ENCODE results near the gene DOCK1. TPM values are rescaled to one million over a fixed set of nuclear protein-coding genes. Genes with fewer than 3 reads are reported as not detected.

The DOCK1 gene
- total RNA-seq, 2 donors from 2014 or later, result 72.4 to 89.3 TPM

GRCh38 chr10:126906704-126907422 lies 1.6 kb downstream of the DOCK1 start:
- Mint-ChIP-seq H3K27me3 (ENCODE audit: insufficient read depth) (peaks cover 1% of the 10 kb centered on the region), H3K4me3 (peak overlapping the region; percentile 80)
- H3K27ac ChIP-seq (ENCODE audit: low read depth, low read length), result no peak overlapping the region

GRCh38 chr10:126907423-126907970 lies 2.3 kb downstream of the DOCK1 start:
- Mint-ChIP-seq H3K4me3 (peak overlapping the region; percentile 80), H3K9me3 (no peaks in the 10 kb centered on the region), H3K27ac (no peak overlapping the region), H3K36me3 (ENCODE audit: low read depth) (peaks cover 35% of the 10 kb centered on the region), H3K27me3 (ENCODE audit: insufficient read depth) (peaks cover 1% of the 10 kb centered on the region), H3K4me1 (peaks cover 43% of the 10 kb centered on the region)
- Histone ChIP-seq H3K9ac (ENCODE audit: extremely low read depth, low read length, poor library complexity, severe bottlenecking) (no peak overlapping the region), H3K36me3 (ENCODE audit: control insufficient read depth, insufficient read depth, low read length) (peaks cover 12% of the 10 kb centered on the region), H3K27ac (ENCODE audit: low read depth, low read length) (no peak overlapping the region), H3K4me1 (ENCODE audit: control insufficient read depth, insufficient read depth, low read length) (no peaks in the 10 kb centered on the region), H3K4me3 (ENCODE audit: low read length) (no peak overlapping the region), H3K27me3 (ENCODE audit: control insufficient read depth, insufficient read depth, low read length, poor library complexity, severe bottlenecking) (no peaks in the 10 kb centered on the region), H3K9me3 (ENCODE audit: control insufficient read depth, low read length) (no peaks in the 10 kb centered on the region)
- WGBS, 2 experiments (ENCODE audit: insufficient coverage in 1 of 2, insufficient read length in 1 of 2), result 90 to 93% methylated on average over 1 to 8 of the region's 9 CpGs
- DNase-seq, result peak; percentile 66
- TF ChIP-seq CTCF (conservative IDR thresholded peaks at IDR 0.05), result peak; percentile 48

More at GRCh38 chr10:126906704-126907422, 1.6 kb downstream of the DOCK1 start:
- peaks cover 38% of the 10 kb centered on the region for H3K36me3 Mint-ChIP-seq (ENCODE audit: low read depth)
- TF ChIP-seq CTCF (conservative IDR thresholded peaks at IDR 0.05), result no peak
- peaks cover 43% of the 10 kb centered on the region for H3K4me1 Mint-ChIP-seq
- no peak for DNase-seq
- peak overlapping the region; percentile 83 for H3K4me3 ChIP-seq (ENCODE audit: low read length)
- no peaks in the 10 kb centered on the region for H3K9me3 Mint-ChIP-seq
- H3K4me1 ChIP-seq (ENCODE audit: control insufficient read depth, insufficient read depth, low read length), result no peaks in the 10 kb centered on the region
- peak overlapping the region; percentile 93 for H3K27ac Mint-ChIP-seq
- H3K27me3 ChIP-seq (ENCODE audit: control insufficient read depth, insufficient read depth, low read length, poor library complexity, severe bottlenecking), result no peaks in the 10 kb centered on the region
- WGBS, 2 experiments (ENCODE audit: insufficient coverage in 1 of 2, insufficient read length in 1 of 2), result 86 to 93% methylated on average over 9 to 14 of the region's 14 CpGs
- peak overlapping the region; percentile 77 for H3K9ac ChIP-seq (ENCODE audit: extremely low read depth, low read length, poor library complexity, severe bottlenecking)
- no peaks in the 10 kb centered on the region for H3K9me3 ChIP-seq (ENCODE audit: control insufficient read depth, low read length)
- peaks cover 12% of the 10 kb centered on the region for H3K36me3 ChIP-seq (ENCODE audit: control insufficient read depth, insufficient read depth, low read length)

- WGBS, 2 experiments (ENCODE audit: insufficient coverage in 1 of 2, insufficient read length in 1 of 2), result 83 to 97% methylated on average over 3 to 5 of the region's 5 CpGs
- no peak overlapping the region for H3K9ac ChIP-seq (ENCODE audit: extremely low read depth, low read length, poor library complexity, severe bottlenecking)
- H3K27ac ChIP-seq (ENCODE audit: low read depth, low read length), result no peak overlapping the region
- H3K9me3 Mint-ChIP-seq, result no peaks in the 10 kb centered on the region
- H3K4me1 Mint-ChIP-seq, result peaks cover 48% of the 10 kb centered on the region
- no peak for DNase-seq
- H3K27me3 Mint-ChIP-seq (ENCODE audit: insufficient read depth), result peaks cover 1% of the 10 kb centered on the region
- peaks cover 8% of the 10 kb centered on the region for H3K36me3 ChIP-seq (ENCODE audit: control insufficient read depth, insufficient read depth, low read length)
- no peak overlapping the region for H3K4me3 Mint-ChIP-seq
- no peaks in the 10 kb centered on the region for H3K9me3 ChIP-seq (ENCODE audit: control insufficient read depth, low read length)
- H3K4me3 ChIP-seq (ENCODE audit: low read length), result no peak overlapping the region
- no peak for TF ChIP-seq CTCF (conservative IDR thresholded peaks at IDR 0.05)
- H3K36me3 Mint-ChIP-seq (ENCODE audit: low read depth), result peaks cover 33% of the 10 kb centered on the region
- no peaks in the 10 kb centered on the region for H3K4me1 ChIP-seq (ENCODE audit: control insufficient read depth, insufficient read depth, low read length)
- H3K27me3 ChIP-seq (ENCODE audit: control insufficient read depth, insufficient read depth, low read length, poor library complexity, severe bottlenecking), result no peaks in the 10 kb centered on the region
- no peak overlapping the region for H3K27ac Mint-ChIP-seq
Observed at GRCh38 chr10:126908225-126908624, 3.0 kb downstream of the DOCK1 start.

Data from endodermal cell (in vitro differentiated cells).